A549 (cell line): ENCODE results near the gene SPTBN4. TPM values are rescaled to one million over a fixed set of nuclear protein-coding genes. Genes with fewer than 3 reads are reported as not detected.

ENCODE experiments used
- ATAC-seq, 2 experiments: fragments of 200-7000 bp in 1 of 2; fragments of >200 bp in 1 of 2; cut with Nextera tagmentation in 1 of 2; cut with Tn5 transposase in 1 of 2; 3 replicates each; pipeline versions ENCODE4 v1.8.0 to v1.9.1; 2018 to 2020; ENCODE audit warnings: mild to moderate bottlenecking in 1 of 2, moderate library complexity in 1 of 2
- CTCF ChIA-PET: fragments of 300-600 bp; sonication (Branson Sonifier 250); formaldehyde crosslinking; extraction: SDS; loops from one replicate; lab custom pipeline; 2021; ENCODE audit warnings: antibody characterized with exemption, inconsistent platforms; lab: Yijun Ruan, JAX
- POLR2A ChIA-PET: fragments of 350-600 bp; formaldehyde crosslinking; extraction: SDS; loops from one replicate; lab custom pipeline; 2021; ENCODE audit warnings: antibody characterized with exemption, inconsistent platforms; lab: Yijun Ruan, JAX
- DNase-seq, 2 experiments: peaks; one replicate each; pipeline versions ENCODE4 v3.0.0 to v3.0.0-alpha.2; 2011 to 2016; ENCODE audit warnings: low read depth in 1 of 2, low spot score in 1 of 2
- FAIRE-seq: peaks from 2 replicates; lab custom pipeline; 2011; peaks lifted over from hg19 to GRCh38; lab: Jason Lieb, UNC
- H3K27ac ChIP-seq, 2 experiments: fragments of >200 bp; sonication (Bioruptor Twin); formaldehyde crosslinking; 3 replicates each; pipeline ENCODE4 v1.5.1; 2016 to 2017
- H3K4me1 ChIP-seq: fragments of >200 bp; sonication (Bioruptor Twin); formaldehyde crosslinking; 3 replicates; pipeline ENCODE4 v1.6.1; 2016
- H3K4me2 ChIP-seq: fragments of >200 bp; sonication (Bioruptor Twin); formaldehyde crosslinking; 3 replicates; pipeline ENCODE4 v1.6.1; 2016
- H3K4me3 ChIP-seq: fragments of >200 bp; sonication (Bioruptor Twin); formaldehyde crosslinking; 3 replicates; pipeline ENCODE4 v1.5.1; 2016
- H3K9me3 ChIP-seq: fragments of >200 bp; sonication (Bioruptor Twin); formaldehyde crosslinking; 3 replicates; pipeline ENCODE4 v1.6.1; 2016
- BHLHE40 ChIP-seq: IDR thresholded peaks from 2 replicates; pipeline ENCODE4 v1.6.1; 2012; ENCODE audit warnings: low read depth, low read length, inconsistent platforms
- FOSL2 ChIP-seq, 2 experiments: fragments of 450-650 bp in 1 of 2; fragments of >200 bp in 1 of 2; sonication (Bioruptor Twin) in 1 of 2; formaldehyde crosslinking; IDR thresholded peaks; 2 replicates each; pipeline versions ENCODE4 v1.5.0 to v1.6.1; 2016 to 2020; ENCODE audit warnings: mild to moderate bottlenecking in 1 of 2, moderate library complexity in 1 of 2
- GATA3 ChIP-seq: IDR thresholded peaks from 2 replicates; pipeline ENCODE4 v1.6.1; 2012; ENCODE audit warnings: borderline replicate concordance
- HDAC2 ChIP-seq: fragments of 200-600 bp; sonication (generic); IDR thresholded peaks from 2 replicates; pipeline ENCODE4 v1.6.1; 2016
- HES2 ChIP-seq: fragments of >200 bp; sonication (Bioruptor Twin); formaldehyde crosslinking; IDR thresholded peaks from 2 replicates; pipeline ENCODE4 v1.6.1; 2016
- HMGXB4 ChIP-seq: fragments of 250-450 bp; sonication (Bioruptor Pico); IDR thresholded peaks from 2 replicates; pipeline ENCODE4 v1.5.0; 2021; ENCODE audit warnings: mild to moderate bottlenecking, moderate library complexity, borderline replicate concordance
- HOXB13 ChIP-seq: fragments of 250-450 bp; sonication (Bioruptor Pico); IDR thresholded peaks from 2 replicates; pipeline ENCODE4 v1.5.0; 2020; ENCODE audit warnings: low read depth, mild to moderate bottlenecking, moderate library complexity
- HOXB5 ChIP-seq: fragments of 250-450 bp; sonication (Bioruptor Pico); IDR thresholded peaks from 2 replicates; pipeline ENCODE4 v1.5.0; 2020; ENCODE audit warnings: mild to moderate bottlenecking, moderate library complexity
- JUNB ChIP-seq: fragments of >200 bp; sonication (Bioruptor Twin); formaldehyde crosslinking; IDR thresholded peaks from 2 replicates; pipeline ENCODE4 v1.6.1; 2016
- MYC ChIP-seq: IDR thresholded peaks from 2 replicates; pipeline ENCODE4 v1.6.1; 2012; ENCODE audit warnings: mild to moderate bottlenecking, inconsistent platforms, low read length, improper control_type of control experiment, borderline replicate concordance
- PHF8 ChIP-seq: fragments of 200-600 bp; sonication (generic); IDR thresholded peaks from 2 replicates; pipeline ENCODE4 v1.6.1; 2016; ENCODE audit warnings: low read depth, mild to moderate bottlenecking, antibody characterized with exemption, moderate library complexity, borderline replicate concordance
- POLR2A ChIP-seq: IDR thresholded peaks from 2 replicates; pipeline ENCODE4 v1.6.1; 2012; ENCODE audit warnings: mild to moderate bottlenecking, low read length
- RCOR1 ChIP-seq: fragments of 150-350 bp; IDR thresholded peaks from 2 replicates; pipeline ENCODE4 v1.6.1; 2014; ENCODE audit warnings: antibody characterized with exemption, low read length, low read depth
- REST ChIP-seq: fragments of 200-600 bp; sonication (generic); IDR thresholded peaks from 2 replicates; pipeline ENCODE4 v1.6.1; 2016; ENCODE audit warnings: antibody characterized with exemption, mild to moderate bottlenecking, moderate library complexity
- SREBF2 ChIP-seq: fragments of 450-650 bp; IDR thresholded peaks from 2 replicates; pipeline ENCODE4 v1.6.1; 2014; ENCODE audit warnings: mild to moderate bottlenecking, moderate library complexity
- TP53 ChIP-seq: fragments of 250-450 bp; sonication (Bioruptor Pico); IDR thresholded peaks from 2 replicates; pipeline ENCODE4 v1.5.0; 2021; ENCODE audit warnings: mild to moderate bottlenecking, moderate library complexity
- ZC3H11A ChIP-seq: fragments of 450-650 bp; IDR thresholded peaks from 2 replicates; pipeline ENCODE4 v1.6.1; 2014; ENCODE audit warnings: antibody characterized with exemption, mild to moderate bottlenecking
- ZNF302 ChIP-seq: fragments of 250-450 bp; sonication (Bioruptor Pico); IDR thresholded peaks from 2 replicates; pipeline ENCODE4 v1.9.0; 2021; ENCODE audit warnings: inconsistent platforms, mild to moderate bottlenecking, moderate library complexity
- WGBS: methylation state at CpG from one replicate; pipeline ENCODE4 v1.1.6; 2017; ENCODE audit errors: missing lambda C conversion rate; 5-methylcytosine and 5-hydroxymethylcytosine counted together
- polyA plus RNA-seq, 4 experiments: library from polyadenylated mRNA; depleted of rRNA in 3 of 4; stranded (reverse); fragments of >200 nt; fragmentation: RNase III in 1 of 4; extraction: RNeasy Plus Mini Kit Qiagen cat#74134 plus additional on column Dnase treatment in 1 of 4; gene quantifications; 2 replicates in 3 of 4; 3 replicates in 1 of 4; pipeline ENCODE4 v1.2.3, GENCODE V29; 2011 to 2017
- TF ChIP-seq, protein P1 (sequence below): fragments of >200 bp; sonication (Bioruptor Twin); formaldehyde crosslinking; IDR thresholded peaks from 3 replicates; pipeline ENCODE4 v1.6.1; 2016
- TF ChIP-seq, protein P2 (sequence below): IDR thresholded peaks from 2 replicates; pipeline ENCODE4 v1.6.1; 2012
- TF ChIP-seq, protein P3 (sequence below): IDR thresholded peaks from 2 replicates; pipeline ENCODE4 v1.6.1; 2012

The SPTBN4 gene
- polyA plus RNA-seq, 2 of the 4 experiments (the other 2 are of a cell fraction) = 1.4 to 2.2 TPM

DNA sequence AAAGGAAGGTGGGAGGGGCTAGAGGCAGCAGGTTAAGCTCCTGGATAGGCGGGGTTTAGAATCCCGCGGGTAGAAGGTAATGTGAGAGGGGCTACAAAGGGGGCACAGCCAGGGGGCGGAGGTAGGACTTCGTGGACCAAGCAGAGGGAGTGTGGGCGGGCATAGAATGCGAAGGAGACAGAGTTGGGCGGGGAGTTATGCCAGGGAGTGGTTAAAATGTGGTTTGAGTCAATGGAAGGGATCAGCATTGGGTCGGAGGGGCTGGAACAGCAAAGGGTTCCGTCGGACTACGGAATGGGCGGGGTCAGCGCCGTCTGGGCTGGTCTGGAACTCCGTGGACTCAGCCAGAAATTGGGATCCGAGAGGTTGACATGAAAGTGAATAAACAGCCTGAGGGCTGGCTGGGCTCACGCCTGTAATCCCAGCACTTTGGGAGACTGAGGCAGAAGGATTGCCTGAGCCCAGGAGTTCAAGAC lies 137.4 kb downstream of the SPTBN4 start (continued):
- TF ChIP-seq HMGXB4 (CRISPR knock-in tag) = no peak
- TF ChIP-seq TP53 (CRISPR knock-in tag) = no peak
- TF ChIP-seq, protein P1, sequence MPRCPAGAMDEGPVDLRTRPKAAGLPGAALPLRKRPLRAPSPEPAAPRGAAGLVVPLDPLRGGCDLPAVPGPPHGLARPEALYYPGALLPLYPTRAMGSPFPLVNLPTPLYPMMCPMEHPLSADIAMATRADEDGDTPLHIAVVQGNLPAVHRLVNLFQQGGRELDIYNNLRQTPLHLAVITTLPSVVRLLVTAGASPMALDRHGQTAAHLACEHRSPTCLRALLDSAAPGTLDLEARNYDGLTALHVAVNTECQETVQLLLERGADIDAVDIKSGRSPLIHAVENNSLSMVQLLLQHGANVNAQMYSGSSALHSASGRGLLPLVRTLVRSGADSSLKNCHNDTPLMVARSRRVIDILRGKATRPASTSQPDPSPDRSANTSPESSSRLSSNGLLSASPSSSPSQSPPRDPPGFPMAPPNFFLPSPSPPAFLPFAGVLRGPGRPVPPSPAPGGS = no peak
- no peak for TF ChIP-seq HOXB13 (CRISPR knock-in tag)
- no peak for TF ChIP-seq ZC3H11A
- TF ChIP-seq, protein P2, sequence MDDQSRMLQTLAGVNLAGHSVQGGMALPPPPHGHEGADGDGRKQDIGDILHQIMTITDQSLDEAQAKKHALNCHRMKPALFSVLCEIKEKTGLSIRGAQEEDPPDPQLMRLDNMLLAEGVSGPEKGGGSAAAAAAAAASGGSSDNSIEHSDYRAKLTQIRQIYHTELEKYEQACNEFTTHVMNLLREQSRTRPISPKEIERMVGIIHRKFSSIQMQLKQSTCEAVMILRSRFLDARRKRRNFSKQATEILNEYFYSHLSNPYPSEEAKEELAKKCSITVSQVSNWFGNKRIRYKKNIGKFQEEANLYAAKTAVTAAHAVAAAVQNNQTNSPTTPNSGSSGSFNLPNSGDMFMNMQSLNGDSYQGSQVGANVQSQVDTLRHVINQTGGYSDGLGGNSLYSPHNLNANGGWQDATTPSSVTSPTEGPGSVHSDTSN = 0 out of 2 replicates have a peak, but pooled peaks have one; percentile 3
- no peak for TF ChIP-seq GATA3
- TF ChIP-seq HDAC2 = no peak
- TF ChIP-seq HES2 = no peak
- no peak for TF ChIP-seq BHLHE40

- peak overlapping the region; percentile 71 to 85 for H3K27ac ChIP-seq
- H3K4me3 ChIP-seq = peak overlapping the region; percentile 46
- TF ChIP-seq FOSL2 (IDR thresholded peaks at IDR 0.05) = no peak
- no peak for TF ChIP-seq FOSL2 (CRISPR knock-in tag; IDR thresholded peaks at IDR 0.05)
- peak; percentile 1; the same call in 1 of the 2 replicates for TF ChIP-seq ZC3H11A
- TF ChIP-seq HOXB5 (CRISPR knock-in tag) = peak; percentile 23; the same call in 1 of the 2 replicates
- ATAC-seq = peak; percentile 0; a peak in 5 of 6 replicates
- 65% methylated on average over 29 of the region's 29 CpGs for WGBS
- ChIA-PET CTCF (interaction anchor here (0.5 to 35.2 kb wide), 23 partner anchors 8 to 845 kb away, joined by 3 to 2247 read pairs (median 7); partner anchors contain the start of genes BLVRB and SPTBN4), POLR2A (interaction anchor here (0.6 to 2.8 kb wide), 19 partner anchors 8 to 194 kb away, joined by 3 to 35 read pairs (median 7); partner anchors contain the start of genes ACTMAP, BLVRB, EGLN2 and RAB4B)
- no peak for FAIRE-seq
- H3K9me3 ChIP-seq = no peaks in the 10 kb centered on the region
- DNase-seq = peak in 1 of 2 experiments; percentile 66
- H3K4me1 ChIP-seq = peaks cover 55% of the 10 kb centered on the region
- peak overlapping the region; percentile 92 for H3K4me2 ChIP-seq
Observed at GRCh38 chr19:40604647-40605215, 137.9 kb downstream of the SPTBN4 start.

- H3K27ac ChIP-seq = peak overlapping the region; percentile 71 to 85
- ATAC-seq (peak; percentile 54 to 70), DNase-seq (peak; percentile 96 to 99), FAIRE-seq (peak; percentile 39)
- H3K4me1 ChIP-seq = peaks cover 58% of the 10 kb centered on the region
- 6% methylated on average over 41 of the region's 71 CpGs for WGBS
- H3K4me2 ChIP-seq = peak overlapping the region; percentile 92
- POLR2A ChIA-PET = interaction anchor here (0.6 to 2.8 kb wide), 12 partner anchors 9 to 257 kb away, joined by 3 to 15 read pairs (median 8); partner anchors contain the start of genes BLVRB, C19orf47, PLD3 and SERTAD1
- peak overlapping the region; percentile 46 for H3K4me3 ChIP-seq
- no peaks in the 10 kb centered on the region for H3K9me3 ChIP-seq
- CTCF ChIA-PET = interaction anchor here (0.7 to 35.2 kb wide), 20 partner anchors 10 to 300 kb away, joined by 3 to 2247 read pairs (median 6); partner anchors contain the start of genes BLVRB and SPTBN4
- no peak for TF ChIP-seq JUNB
- peak; percentile 91 for TF ChIP-seq MYC
- TF ChIP-seq HDAC2 = no peak
- no peak for TF ChIP-seq REST
- TF ChIP-seq, protein P3, sequence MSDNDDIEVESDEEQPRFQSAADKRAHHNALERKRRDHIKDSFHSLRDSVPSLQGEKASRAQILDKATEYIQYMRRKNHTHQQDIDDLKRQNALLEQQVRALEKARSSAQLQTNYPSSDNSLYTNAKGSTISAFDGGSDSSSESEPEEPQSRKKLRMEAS = peak; percentile 100
- no peak for TF ChIP-seq RCOR1
- peak; percentile 92 for TF ChIP-seq HOXB5 (CRISPR knock-in tag)
- no peak for TF ChIP-seq ZNF302 (CRISPR knock-in tag)
- TF ChIP-seq SREBF2 = no peak
- TF ChIP-seq, protein P1 = 0 out of 3 replicates have a peak, but pooled peaks have one; percentile 28
- TF ChIP-seq PHF8 = no peak
- peak; percentile 29 for TF ChIP-seq POLR2A
Observed at GRCh38 chr19:40605216-40605971, 138.6 kb downstream of the SPTBN4 start.
